GM12878 (cell line): ENCODE measurements around the gene DUSP12. TPM values are rescaled to one million over a fixed set of nuclear protein-coding genes. Genes with fewer than 3 reads are reported as not detected.

ENCODE experiments used
- BCL11A ChIP-seq: IDR thresholded peaks from 2 replicates; pipeline ENCODE4 v1.6.1; 2011; ENCODE audit warnings: low read depth, low read length
- BHLHE40 ChIP-seq, 2 experiments: fragments of 450-650 bp in 1 of 2; IDR thresholded peaks; 2 replicates each; pipeline ENCODE4 v1.6.1; 2011 to 2017; ENCODE audit warnings: low read depth in 2 of 2, borderline replicate concordance in 1 of 2, improper control_type of control experiment in 1 of 2, low read length in 1 of 2, mild to moderate bottlenecking in 1 of 2
- BMI1 ChIP-seq: fragments of 450-650 bp; IDR thresholded peaks from 2 replicates; pipeline ENCODE4 v1.6.1; 2016; ENCODE audit warnings: mild to moderate bottlenecking, moderate library complexity, borderline replicate concordance
- BRCA1 ChIP-seq: IDR thresholded peaks from 2 replicates; pipeline ENCODE4 v1.6.1; 2011; ENCODE audit warnings: low read depth, low read length, improper control_type of control experiment
- CHD4 ChIP-seq: fragments of 200-600 bp; sonication (generic); IDR thresholded peaks from 2 replicates; pipeline ENCODE4 v1.6.1; 2016; ENCODE audit warnings: mild to moderate bottlenecking
- EED ChIP-seq: sonication (generic); IDR thresholded peaks from 2 replicates; pipeline ENCODE4 v1.6.1; 2016; ENCODE audit warnings: antibody characterized with exemption, low read depth
- FOXM1 ChIP-seq: IDR thresholded peaks from 2 replicates; pipeline ENCODE4 v1.6.1; 2012; ENCODE audit warnings: low read depth, mild to moderate bottlenecking, inconsistent platforms, low read length, moderate library complexity
- HSF1 ChIP-seq: fragments of 150-350 bp; IDR thresholded peaks from 2 replicates; pipeline ENCODE4 v1.6.1; 2014; ENCODE audit warnings: mild to moderate bottlenecking, low read depth, low read length
- MTA2 ChIP-seq: fragments of 450-650 bp; IDR thresholded peaks from 2 replicates; pipeline ENCODE4 v1.6.1; 2016; ENCODE audit warnings: low read depth, mild to moderate bottlenecking, moderate library complexity
- MYC ChIP-seq: IDR thresholded peaks from 2 replicates; pipeline ENCODE4 v1.6.1; 2011; ENCODE audit warnings: mild to moderate bottlenecking, low read length, moderate library complexity, inconsistent platforms; ENCODE audit not compliant: insufficient read depth, insufficient replicate concordance, insufficient read length, severe bottlenecking
- NBN ChIP-seq: fragments of 450-650 bp; IDR thresholded peaks from 2 replicates; pipeline ENCODE4 v1.6.1; 2016
- NFIC ChIP-seq: IDR thresholded peaks from 2 replicates; pipeline ENCODE4 v1.6.1; 2012; ENCODE audit warnings: low read depth, mild to moderate bottlenecking, inconsistent platforms, low read length, moderate library complexity
- NRF1 ChIP-seq: conservative IDR thresholded peaks from 2 replicates; pipeline ENCODE4 v1.6.1; 2011; ENCODE audit warnings: mild to moderate bottlenecking, low read depth, low read length, improper control_type of control experiment
- RB1 ChIP-seq: fragments of 450-650 bp; formaldehyde crosslinking; IDR thresholded peaks from 2 replicates; pipeline ENCODE4 v1.6.1; 2017; ENCODE audit warnings: mild to moderate bottlenecking, borderline replicate concordance
- SIN3A ChIP-seq: IDR thresholded peaks from 2 replicates; pipeline ENCODE4 v1.6.1; 2012; ENCODE audit warnings: low read depth, low read length, improper control_type of control experiment
- TAF1 ChIP-seq: IDR thresholded peaks from 2 replicates; pipeline ENCODE4 v1.6.1; 2011; ENCODE audit warnings: mild to moderate bottlenecking, low read depth, low read length, borderline replicate concordance
- TCF12 ChIP-seq: IDR thresholded peaks from 2 replicates; pipeline ENCODE4 v1.6.1; 2011; ENCODE audit warnings: low read depth, mild to moderate bottlenecking, low read length
- TCF3 ChIP-seq: IDR thresholded peaks from 2 replicates; pipeline ENCODE4 v1.6.1; 2012; ENCODE audit warnings: low read depth, mild to moderate bottlenecking, low read length, borderline replicate concordance; ENCODE audit not compliant: insufficient read depth
- ZBTB11 ChIP-seq: fragments of 450-650 bp; formaldehyde crosslinking; IDR thresholded peaks from 2 replicates; pipeline ENCODE4 v1.5.0; 2022; ENCODE audit warnings: mild to moderate bottlenecking, missing genetic modification characterization
- ZNF384 ChIP-seq: IDR thresholded peaks from 2 replicates; pipeline ENCODE4 v1.6.1; 2012; ENCODE audit warnings: low read depth, mild to moderate bottlenecking, low read length, improper control_type of control experiment, borderline replicate concordance
- ZSCAN29 ChIP-seq: fragments of 450-650 bp; IDR thresholded peaks from 2 replicates; pipeline ENCODE4 v1.6.1; 2017; ENCODE audit warnings: mild to moderate bottlenecking, moderate library complexity
- polyA plus RNA-seq, 11 experiments: library from polyadenylated mRNA; depleted of rRNA in 4 of 11; unstranded in 6 of 11; stranded (reverse) in 5 of 11; fragments of >200 nt; fragmentation: Nextera tagmentation in 4 of 11; fragmentation: Illumina TruSeq in 1 of 11; extraction: Ambion mirVana in 4 of 11; extraction: Trizol in 1 of 11; gene quantifications; 1 replicate in 1 of 11; 2 replicates in 10 of 11; pipeline versions ENCODE4 v1.2.1 to v1.2.3, GENCODE V29; 2011 to 2016; ENCODE audit warnings: inconsistent platforms in 2 of 11, missing spikeins in 2 of 11, low read depth in 1 of 11
- total RNA-seq, 4 experiments: library from RNA; depleted of rRNA in 3 of 4; stranded (reverse); fragments of >200 nt in 3 of 4; fragmentation: Illumina TruSeq in 1 of 4; extraction: Trizol in 1 of 4; gene quantifications; 2 replicates each; pipeline versions ENCODE4 v1.2.1 to v1.2.3, GENCODE V29; 2013 to 2021
- TF ChIP-seq, protein P1 (sequence below): fragments of 450-650 bp; IDR thresholded peaks from 2 replicates; pipeline ENCODE4 v1.6.1; 2016; ENCODE audit warnings: mild to moderate bottlenecking
- TF ChIP-seq, protein P2 (sequence below): IDR thresholded peaks from 2 replicates; pipeline ENCODE4 v1.6.1; 2011; ENCODE audit warnings: borderline replicate concordance, low read depth, mild to moderate bottlenecking, moderate library complexity, low read length; ENCODE audit not compliant: insufficient read depth, poor library complexity, severe bottlenecking
- TF ChIP-seq, protein P3 (sequence below): IDR thresholded peaks from 2 replicates; pipeline ENCODE4 v1.6.1; 2011; ENCODE audit warnings: low read depth, mild to moderate bottlenecking, low read length, moderate library complexity, borderline replicate concordance; ENCODE audit errors: extremely low read depth

The DUSP12 gene
- total and polyA plus RNA-seq, 10 of the 15 experiments (the other 5 are each of a cell fraction or from before 2014, with no cell fraction given): 7.0 to 51.5 (median 35.4) TPM

GRCh38 chr1:161730050-161730564 is 19.5 kb upstream of the DUSP12 start (continued):
- TF ChIP-seq, protein P1, sequence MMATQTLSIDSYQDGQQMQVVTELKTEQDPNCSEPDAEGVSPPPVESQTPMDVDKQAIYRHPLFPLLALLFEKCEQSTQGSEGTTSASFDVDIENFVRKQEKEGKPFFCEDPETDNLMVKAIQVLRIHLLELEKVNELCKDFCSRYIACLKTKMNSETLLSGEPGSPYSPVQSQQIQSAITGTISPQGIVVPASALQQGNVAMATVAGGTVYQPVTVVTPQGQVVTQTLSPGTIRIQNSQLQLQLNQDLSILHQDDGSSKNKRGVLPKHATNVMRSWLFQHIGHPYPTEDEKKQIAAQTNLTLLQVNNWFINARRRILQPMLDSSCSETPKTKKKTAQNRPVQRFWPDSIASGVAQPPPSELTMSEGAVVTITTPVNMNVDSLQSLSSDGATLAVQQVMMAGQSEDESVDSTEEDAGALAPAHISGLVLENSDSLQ: no peak
- TF ChIP-seq TAF1: no peak
- TF ChIP-seq BHLHE40 (IDR thresholded peaks at IDR 0.05; ENCODE audit: borderline replicate concordance in 1 of 2, low read depth in 2 of 2, low read length in 1 of 2): no peak
- no peak for TF ChIP-seq CHD4
- no peak for TF ChIP-seq TCF12
- TF ChIP-seq ZBTB11 (CRISPR knock-in tag): no peak
- no peak for TF ChIP-seq HSF1
- TF ChIP-seq SIN3A: no peak
- TF ChIP-seq EED: peak; percentile 89
- no peak for TF ChIP-seq MTA2
- TF ChIP-seq, protein P2, sequence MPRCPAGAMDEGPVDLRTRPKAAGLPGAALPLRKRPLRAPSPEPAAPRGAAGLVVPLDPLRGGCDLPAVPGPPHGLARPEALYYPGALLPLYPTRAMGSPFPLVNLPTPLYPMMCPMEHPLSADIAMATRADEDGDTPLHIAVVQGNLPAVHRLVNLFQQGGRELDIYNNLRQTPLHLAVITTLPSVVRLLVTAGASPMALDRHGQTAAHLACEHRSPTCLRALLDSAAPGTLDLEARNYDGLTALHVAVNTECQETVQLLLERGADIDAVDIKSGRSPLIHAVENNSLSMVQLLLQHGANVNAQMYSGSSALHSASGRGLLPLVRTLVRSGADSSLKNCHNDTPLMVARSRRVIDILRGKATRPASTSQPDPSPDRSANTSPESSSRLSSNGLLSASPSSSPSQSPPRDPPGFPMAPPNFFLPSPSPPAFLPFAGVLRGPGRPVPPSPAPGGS: no peak
- TF ChIP-seq ZSCAN29: no peak
- no peak for TF ChIP-seq MYC
- no peak for TF ChIP-seq BRCA1
- peak; percentile 79; the same call in 1 of the 2 replicates for TF ChIP-seq NFIC
- TF ChIP-seq RB1: no peak
- TF ChIP-seq BMI1: no peak
- TF ChIP-seq FOXM1: peak; percentile 56; the same call in 1 of the 2 replicates
- no peak for TF ChIP-seq ZNF384
- TF ChIP-seq, protein P3, sequence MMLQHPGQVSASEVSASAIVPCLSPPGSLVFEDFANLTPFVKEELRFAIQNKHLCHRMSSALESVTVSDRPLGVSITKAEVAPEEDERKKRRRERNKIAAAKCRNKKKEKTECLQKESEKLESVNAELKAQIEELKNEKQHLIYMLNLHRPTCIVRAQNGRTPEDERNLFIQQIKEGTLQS: no peak
- no peak for TF ChIP-seq TCF3
- no peak for TF ChIP-seq NBN
- TF ChIP-seq BCL11A: peak; percentile 37; the same call in 1 of the 2 replicates
- no peak for TF ChIP-seq NRF1
